GM19023 (cell line): Measurements from ENCODE around the gene KIF26A.
"Not testable (repeated sequence)": the region's sequence is repeated elsewhere in the genome, so short reads cannot be mapped to it uniquely, and the experiment has no call there.

Source experiments
- ATAC-seq: cut with Tn5 transposase; IDR thresholded peaks from one replicate; pipeline ENCODE4 v1.9.1; 2021; ENCODE audit warnings: mild to moderate bottlenecking, moderate library complexity; ENCODE audit not compliant: unreplicated experiment

KIF26A gene

GRCh38 chr14:104205781-104206180, 67.4 kb downstream of the KIF26A start:
- ATAC-seq = no peak

DNA sequence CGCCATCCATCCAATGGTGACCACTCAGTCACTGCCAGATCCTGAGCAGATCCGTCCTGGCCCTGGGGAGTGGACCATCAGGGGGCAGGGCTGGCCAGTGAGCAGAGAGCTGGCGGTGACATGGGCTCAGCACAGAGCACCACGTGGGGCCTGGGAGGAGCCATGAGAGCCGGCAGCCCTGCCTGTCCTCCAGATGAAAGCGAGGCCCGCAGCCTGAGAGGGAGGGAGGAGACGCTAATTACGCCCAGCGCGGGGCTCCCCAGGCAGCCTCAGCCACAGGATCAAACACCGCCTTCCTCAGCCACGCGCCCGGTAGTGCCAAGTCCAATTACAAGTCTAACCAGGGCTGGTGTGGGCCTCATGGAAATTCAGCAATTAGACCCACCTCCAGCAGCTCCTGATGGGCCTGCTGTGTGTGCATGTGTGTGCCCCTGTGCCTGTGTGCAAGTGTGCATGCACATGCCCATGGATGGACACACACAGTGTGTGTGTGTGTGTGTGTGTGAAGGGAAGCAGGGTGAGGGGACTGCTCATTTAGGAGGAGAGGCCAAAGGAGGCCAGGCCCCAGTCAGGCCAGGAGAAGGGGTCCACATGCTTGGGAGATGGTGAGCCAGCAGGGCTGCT, 68.0 kb downstream of the KIF26A start:
- no peak for ATAC-seq

GRCh38 chr14:104207142-104208014, 69.0 kb downstream of the KIF26A start:
- no peak for ATAC-seq

DNA sequence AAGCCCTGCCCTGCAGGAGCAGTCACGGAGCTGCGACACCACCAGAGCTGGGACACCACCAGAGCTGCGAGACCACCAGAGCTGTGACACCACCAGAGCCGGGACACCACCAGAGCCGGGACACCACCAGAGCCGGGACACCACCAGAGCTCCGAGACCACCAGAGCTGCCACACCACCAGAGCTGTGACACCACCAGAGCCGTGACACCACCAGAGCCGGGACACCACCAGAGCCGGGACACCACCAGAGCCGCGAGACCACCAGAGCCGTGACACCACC, 69.6 kb downstream of the KIF26A start:
- not testable (repeated sequence) for ATAC-seq

DNA sequence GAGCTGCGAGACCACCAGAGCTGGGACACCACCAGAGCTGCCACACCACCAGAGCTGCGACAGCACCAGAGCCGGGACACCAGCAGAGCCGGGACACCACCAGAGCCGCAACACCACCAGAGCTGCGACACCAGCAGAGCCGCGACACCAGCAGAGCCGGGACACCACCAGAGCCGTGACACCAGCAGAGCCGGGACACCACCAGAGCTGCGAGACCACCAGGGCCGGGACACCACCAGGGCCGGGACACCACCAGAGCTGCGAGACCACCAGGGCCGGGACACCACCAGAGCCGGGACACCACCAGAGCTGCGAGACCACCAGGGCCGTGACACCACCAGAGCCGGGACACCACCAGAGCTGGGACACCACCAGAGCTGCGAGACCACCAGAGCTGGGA, 69.9 kb downstream of the KIF26A start:
- ATAC-seq = not testable (repeated sequence)

GRCh38 chr14:104209071-104209470, 70.7 kb downstream of the KIF26A start:
- not testable (repeated sequence) for ATAC-seq

- ATAC-seq = no peak
Measured at GRCh38 chr14:104209985-104210816, 71.8 kb downstream of the KIF26A start.

GRCh38 chr14:104210817-104211195, 72.4 kb downstream of the KIF26A start:
- ATAC-seq = no peak

DNA sequence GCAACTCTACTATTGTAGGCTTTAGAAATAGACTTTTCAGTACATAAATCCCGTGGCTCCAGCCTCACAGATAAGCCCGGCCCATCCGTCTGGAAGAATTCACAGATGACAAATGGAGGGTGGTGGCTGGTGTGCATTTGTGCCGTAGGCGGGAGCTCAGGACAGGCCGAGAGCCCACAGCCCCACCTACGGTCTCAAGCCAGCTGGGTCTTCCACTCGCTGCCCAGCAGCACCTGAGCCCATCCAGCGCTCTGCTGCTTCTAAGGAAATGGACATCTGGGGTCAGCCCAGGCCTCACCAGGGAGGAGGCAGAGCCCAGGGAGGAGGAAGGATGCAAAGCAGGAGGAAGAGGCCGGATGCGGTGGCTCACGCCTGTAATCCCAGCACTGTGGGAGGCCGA, 72.8 kb downstream of the KIF26A start:
- no peak for ATAC-seq

DNA sequence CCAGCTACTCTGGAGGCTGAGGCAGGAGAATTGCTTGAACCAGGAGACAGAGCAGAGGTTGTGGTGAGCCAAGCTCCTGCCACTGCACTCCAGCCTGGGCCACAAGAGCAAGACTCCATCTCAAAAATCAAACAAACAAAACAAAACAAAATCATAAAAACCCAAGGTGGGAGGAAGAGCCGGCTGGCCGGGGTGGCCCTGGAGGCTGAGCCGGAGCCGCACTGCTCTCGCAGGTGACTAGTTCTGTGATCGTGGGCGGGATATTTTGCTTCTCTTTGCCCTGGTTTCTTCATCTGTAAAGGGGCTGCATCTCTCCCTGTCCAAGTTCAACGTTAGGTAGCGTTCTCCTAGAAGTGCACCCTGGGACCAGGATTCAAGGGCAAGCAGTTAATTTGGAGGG, 73.4 kb downstream of the KIF26A start:
- no peak for ATAC-seq

- no peak for ATAC-seq
Measured at GRCh38 chr14:104212206-104213095, 74.1 kb downstream of the KIF26A start.

DNA sequence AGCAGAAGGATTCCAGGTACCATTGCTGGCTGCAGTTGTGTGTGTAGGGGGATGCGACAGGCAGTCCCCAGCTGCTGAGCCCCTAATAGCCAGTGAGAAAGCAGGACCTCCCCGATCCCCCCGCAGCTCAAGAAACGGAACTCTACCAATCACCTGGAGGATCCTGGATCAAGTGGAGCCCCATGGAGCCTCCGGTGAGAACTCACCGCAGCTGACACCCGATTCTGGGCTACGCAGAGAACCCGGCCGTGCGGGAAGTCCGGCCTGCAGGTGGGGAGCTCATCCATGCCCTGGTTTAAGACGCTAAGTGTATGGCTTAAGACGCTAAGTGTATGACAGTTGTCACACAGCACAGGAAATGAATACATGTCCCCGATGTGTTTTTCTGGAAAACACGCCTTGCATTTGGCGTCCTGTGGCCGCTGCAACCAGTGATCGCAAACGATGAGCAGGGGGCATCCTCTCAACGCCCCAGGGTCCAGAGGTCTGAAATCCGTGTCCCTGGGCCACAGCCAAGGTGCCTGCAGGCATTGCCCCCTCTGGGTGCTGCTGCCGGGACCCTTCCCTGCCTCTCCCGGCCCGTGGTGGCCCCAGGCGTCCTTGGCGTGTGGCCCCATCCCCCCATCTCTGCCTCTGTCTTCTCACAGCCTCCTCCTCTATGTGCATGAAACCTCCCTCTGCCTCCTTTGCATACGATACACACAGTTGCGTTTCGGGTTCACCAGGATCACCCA, 75.1 kb downstream of the KIF26A start:
- no peak for ATAC-seq

DNA sequence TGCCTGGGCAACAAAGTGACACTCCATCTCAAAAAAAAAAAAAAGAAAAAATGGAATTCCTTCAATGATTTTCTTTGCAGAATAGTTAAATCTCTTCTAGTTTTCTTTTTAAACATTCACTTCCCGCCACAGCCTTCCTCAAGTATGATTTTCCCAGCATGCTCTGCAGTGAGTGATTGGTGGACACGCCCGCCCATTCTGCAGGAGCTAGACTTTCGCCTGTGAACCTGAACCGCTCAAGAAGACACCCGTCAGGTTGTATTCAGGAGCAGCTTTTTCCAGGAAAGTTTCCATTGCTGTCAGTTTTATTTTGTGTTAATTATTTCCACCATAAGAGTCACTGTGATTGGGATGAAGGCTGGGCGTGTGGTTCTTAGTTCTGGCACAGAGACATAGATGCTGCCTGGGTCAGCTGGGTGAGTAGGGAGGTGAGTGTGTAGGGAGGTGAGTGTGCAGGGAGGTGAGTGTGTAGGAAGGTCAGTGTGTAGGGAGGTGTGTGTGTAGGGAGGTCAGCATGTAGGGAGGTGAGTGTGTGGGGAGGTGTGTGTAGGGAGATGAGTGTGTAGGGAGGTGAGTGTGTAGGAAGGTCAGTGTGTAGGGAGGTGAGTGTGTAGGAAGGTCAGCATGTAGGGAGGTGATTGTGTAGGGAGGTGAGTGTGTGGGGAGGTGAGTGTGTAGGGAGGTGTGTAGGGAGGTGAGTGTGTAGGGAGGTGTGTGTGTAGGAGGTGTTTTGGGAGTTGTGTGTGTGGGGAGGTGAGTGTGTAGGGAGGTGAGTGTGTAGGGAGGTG, 76.2 kb downstream of the KIF26A start:
- ATAC-seq = no peak

DNA sequence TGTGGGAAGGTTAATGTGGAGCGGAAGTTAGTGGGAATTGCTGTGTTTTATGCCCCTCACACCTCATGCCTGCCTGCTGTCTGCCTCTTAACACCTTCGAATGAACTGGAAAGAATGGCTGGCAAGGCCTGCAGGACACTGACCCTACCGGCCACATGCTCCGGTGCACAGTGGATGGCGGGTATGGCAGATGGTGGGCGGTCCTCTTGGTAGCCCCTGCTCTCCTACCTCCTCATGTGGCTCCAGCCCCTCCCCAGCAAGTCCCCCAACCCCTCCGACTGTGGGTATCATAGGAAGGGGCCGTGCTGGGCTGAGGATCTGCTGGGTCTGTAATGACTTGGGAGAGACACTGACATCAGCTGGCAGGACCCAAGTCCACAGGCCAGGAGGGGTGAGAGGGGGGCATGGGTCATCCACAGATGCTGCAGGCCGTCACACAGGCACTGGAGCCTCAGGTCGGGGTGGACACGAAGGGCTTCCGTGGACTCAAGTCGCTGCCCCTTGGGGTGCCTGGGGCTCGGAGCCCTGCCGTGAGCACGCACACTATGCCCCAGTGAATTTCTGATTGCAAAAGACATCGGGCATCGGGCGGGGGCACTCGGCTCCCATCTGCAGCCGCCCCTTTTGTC, 77.4 kb downstream of the KIF26A start:
- ATAC-seq = no peak

DNA sequence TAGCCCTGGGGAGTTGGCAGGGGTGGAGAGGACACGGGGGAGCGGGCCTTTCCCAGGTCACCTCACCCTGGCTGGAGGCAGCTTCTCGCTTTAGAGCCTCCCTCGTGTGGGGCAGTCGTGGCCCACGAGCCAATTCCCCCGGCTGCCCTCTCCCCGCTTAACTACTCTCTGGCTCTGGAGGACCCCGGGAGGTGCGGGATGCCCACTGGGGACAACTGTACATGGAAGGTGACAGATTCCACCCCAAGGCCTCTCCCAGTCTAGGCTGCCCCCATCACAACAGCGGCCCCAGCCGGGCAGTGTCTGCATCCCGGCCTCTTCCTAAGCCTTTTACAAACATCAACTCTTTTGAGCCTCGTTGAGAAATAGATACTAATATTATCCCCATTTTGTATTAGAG, 78.1 kb downstream of the KIF26A start:
- ATAC-seq = no peak

DNA sequence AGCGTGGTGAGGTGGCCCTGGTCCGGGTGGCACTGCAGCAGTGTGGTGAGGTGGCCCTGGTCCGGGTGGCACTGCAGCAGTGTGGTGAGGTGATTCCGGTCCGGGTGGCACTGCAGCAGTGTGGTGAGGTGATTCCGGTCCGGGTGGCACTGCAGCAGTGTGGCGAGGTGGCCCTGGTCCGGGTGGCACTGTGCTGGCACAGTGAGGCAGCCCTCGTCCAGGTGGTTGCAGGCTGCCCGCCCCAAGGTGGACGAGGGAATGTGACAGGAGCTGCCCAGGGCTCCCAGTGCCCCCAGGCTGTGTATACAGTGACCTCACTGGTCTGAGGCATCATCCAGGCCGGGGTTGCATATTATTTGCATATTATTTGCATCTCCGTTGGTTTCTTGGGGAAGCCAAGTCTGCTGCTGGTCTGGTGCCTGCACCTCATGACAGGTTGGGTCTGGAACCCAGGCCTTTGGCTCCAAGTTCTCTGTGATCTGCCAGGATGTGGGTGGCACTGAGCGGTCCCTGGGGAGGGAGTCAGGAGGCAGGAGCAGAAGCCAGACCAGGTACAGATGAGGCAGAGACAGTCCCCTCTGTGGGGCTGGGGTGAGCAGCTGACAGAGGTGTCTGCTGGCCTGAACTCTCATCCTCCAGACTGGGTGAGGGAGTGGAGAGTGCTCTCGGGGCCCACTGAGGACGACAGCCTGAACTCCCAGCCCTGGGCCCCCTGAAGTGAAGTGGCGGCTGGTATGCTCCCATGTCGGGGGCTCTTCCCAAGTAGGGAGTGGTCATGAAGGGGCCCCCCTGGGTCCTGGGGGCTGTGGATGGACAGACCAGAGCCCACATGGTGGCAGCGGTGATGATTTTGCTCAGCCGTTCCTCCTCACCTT, 79.3 kb downstream of the KIF26A start:
- no peak for ATAC-seq

- ATAC-seq = no peak
Measured at GRCh38 chr14:104218361-104219180, 80.2 kb downstream of the KIF26A start.
